LNCaP clone FGC (cell line): ENCODE results near the gene AHCYL2.

Source experiments
- DNase-seq: peaks from one replicate; pipeline ENCODE4 v3.0.0-alpha.2; 2011; ENCODE audit warnings: low read depth
- H3K4me3 ChIP-seq: 2 replicates; pipeline ENCODE4 v1.5.1; 2011; ENCODE audit warnings: mild to moderate bottlenecking, low read depth, low read length, control low read depth
- CTCF ChIP-seq: IDR thresholded peaks from 2 replicates; pipeline ENCODE4 v1.5.1; 2012; ENCODE audit warnings: mild to moderate bottlenecking; ENCODE audit not compliant: control insufficient read depth, insufficient read depth; ENCODE audit errors: extremely low read depth

AHCYL2 gene

GRCh38 chr7:129387537-129387936, 162.7 kb downstream of the AHCYL2 start:
- TF ChIP-seq CTCF: no peak
- no peak for DNase-seq
- H3K4me3 ChIP-seq: no peak overlapping the region

DNA sequence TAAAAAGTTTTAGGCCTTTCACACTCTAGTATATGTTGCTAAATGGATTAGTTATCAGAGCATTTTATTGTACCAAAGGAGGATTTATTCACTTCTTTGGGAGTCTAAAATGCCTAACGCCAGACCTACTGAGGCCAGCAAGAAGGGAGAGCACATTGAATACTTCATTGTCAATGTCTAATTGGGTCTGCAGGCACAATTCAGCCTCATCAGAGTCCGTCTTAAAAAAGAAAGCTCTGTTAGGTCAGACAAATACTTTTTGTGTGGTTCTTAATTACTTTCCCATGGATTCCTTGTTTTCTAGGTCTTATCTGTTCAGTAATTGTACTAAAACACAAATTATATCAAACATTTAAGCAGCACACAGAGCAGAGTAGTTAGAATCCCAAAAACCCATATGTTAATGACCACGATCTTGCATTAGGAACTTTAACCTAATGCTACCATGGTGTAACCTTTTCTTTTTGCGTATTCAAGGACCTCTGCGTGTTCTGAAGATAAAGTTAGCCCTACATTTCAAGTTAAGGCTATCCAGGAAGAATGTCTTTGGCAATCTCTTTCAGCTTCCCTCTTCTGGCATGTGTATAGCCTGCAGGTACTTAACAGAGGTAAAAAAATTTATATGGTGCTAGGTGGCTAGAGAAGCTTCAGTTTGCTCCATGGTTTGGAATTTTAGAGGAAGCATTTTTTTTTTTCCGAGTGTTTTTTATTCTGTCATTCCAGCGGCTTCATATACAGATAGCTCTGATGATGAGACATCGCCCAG, 163.7 kb downstream of the AHCYL2 start:
- no peak for TF ChIP-seq CTCF
- no peak overlapping the region for H3K4me3 ChIP-seq
- DNase-seq: no peak

GRCh38 chr7:129389829-129390228, 165.0 kb downstream of the AHCYL2 start:
- no peak for DNase-seq
- no peak for TF ChIP-seq CTCF
- H3K4me3 ChIP-seq: no peak overlapping the region

DNA sequence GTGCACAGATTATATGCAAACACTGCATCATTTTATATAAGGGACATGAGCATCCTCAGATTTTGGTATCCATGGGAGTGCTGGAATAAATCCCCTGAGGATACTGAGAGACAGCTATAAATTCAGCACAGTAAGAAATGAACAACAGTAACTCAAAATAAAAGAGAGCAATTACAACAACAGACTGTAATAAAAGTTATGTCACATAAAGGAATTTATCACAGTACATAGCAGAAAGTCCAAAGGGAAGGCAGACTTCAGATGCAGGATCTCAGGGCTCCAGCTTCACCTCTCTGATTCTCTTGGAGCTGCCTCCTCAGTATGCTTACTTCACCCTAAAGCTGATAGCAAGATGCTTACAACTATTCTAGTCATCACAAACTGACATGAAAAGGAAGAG, 165.5 kb downstream of the AHCYL2 start:
- no peak for TF ChIP-seq CTCF
- DNase-seq: no peak
- no peak overlapping the region for H3K4me3 ChIP-seq

- DNase-seq: no peak
- H3K4me3 ChIP-seq: no peak overlapping the region
- no peak for TF ChIP-seq CTCF
These were observed 166.8 kb downstream of the AHCYL2 start for GRCh38 chr7:129391546-129392171.

GRCh38 chr7:129393255-129393654, 168.4 kb downstream of the AHCYL2 start:
- no peak for DNase-seq
- TF ChIP-seq CTCF: no peak

DNA sequence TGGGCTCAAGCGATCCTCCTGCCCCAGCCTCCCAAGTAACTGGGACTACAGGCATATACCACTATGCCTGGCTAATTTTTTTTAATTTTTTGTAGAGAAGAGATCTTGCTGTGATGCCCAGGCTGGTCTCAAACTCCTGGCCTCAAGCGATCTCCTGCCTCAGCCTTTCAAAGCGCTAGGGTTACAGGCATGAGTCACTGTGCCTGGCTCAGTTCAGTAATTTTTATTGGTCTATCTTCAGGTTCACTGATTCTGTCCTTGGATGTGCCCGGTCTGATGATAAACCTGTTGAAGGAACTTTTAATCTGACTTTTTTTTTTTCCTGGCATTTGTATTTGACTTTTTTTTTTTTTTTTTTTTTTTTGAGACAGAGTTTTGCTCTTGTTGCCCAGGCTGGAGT, 169.3 kb downstream of the AHCYL2 start:
- H3K4me3 ChIP-seq: no peak overlapping the region
- no peak for TF ChIP-seq CTCF
- DNase-seq: no peak

More at GRCh38 chr7:129393255-129393654, 168.4 kb downstream of the AHCYL2 start:
- no peak overlapping the region for H3K4me3 ChIP-seq
